ENCODE measurements around the gene ITGAD. TPM values are rescaled to one million over a fixed set of nuclear protein-coding genes. Genes with fewer than 3 reads are reported as not detected.

ITGAD gene
- polyA plus RNA-seq, 1 donor, result 0.45 TPM

Other genes with a start within 250 kb of the ITGAD start
- gene PRSS36, start 243.3 kb upstream of the ITGAD start, polyA plus RNA-seq (ENCODE audit: insufficient read length), result 2.0 TPM
- 398 TPM for gene FUS, start 213.2 kb upstream of the ITGAD start, polyA plus RNA-seq (ENCODE audit: insufficient read length)
- gene PYCARD, start 190.6 kb upstream of the ITGAD start, polyA plus RNA-seq (ENCODE audit: insufficient read length), result 9.1 TPM
- 98.3 TPM for gene TRIM72, start 179.2 kb upstream of the ITGAD start, polyA plus RNA-seq (ENCODE audit: insufficient read length)
- gene PYDC1, start 176.2 kb upstream of the ITGAD start, polyA plus RNA-seq (ENCODE audit: insufficient read length), result 2.3 TPM
- 4.7 TPM for gene ITGAM, start 133.4 kb upstream of the ITGAD start, polyA plus RNA-seq (ENCODE audit: insufficient read length)
- 2.9 TPM for gene ITGAX, start 38.2 kb upstream of the ITGAD start, polyA plus RNA-seq (ENCODE audit: insufficient read length)
- gene COX6A2, start 35.0 kb downstream of the ITGAD start, polyA plus RNA-seq (ENCODE audit: insufficient read length), result 360 TPM
- 4.1 TPM for gene ZNF843, start 49.5 kb downstream of the ITGAD start, polyA plus RNA-seq (ENCODE audit: insufficient read length)
- 11.0 TPM for gene ARMC5, start 66.2 kb downstream of the ITGAD start, polyA plus RNA-seq (ENCODE audit: insufficient read length)
- 114 TPM for gene TGFB1I1, start 78.8 kb downstream of the ITGAD start, polyA plus RNA-seq (ENCODE audit: insufficient read length)
- 7.8 TPM for gene SLC5A2, start 89.8 kb downstream of the ITGAD start, polyA plus RNA-seq (ENCODE audit: insufficient read length)
- gene RUSF1, start 115.1 kb downstream of the ITGAD start, polyA plus RNA-seq (ENCODE audit: insufficient read length), result 48.4 TPM
- 10.4 TPM for gene AHSP, start 134.6 kb downstream of the ITGAD start, polyA plus RNA-seq (ENCODE audit: insufficient read length)

Measured in hindlimb muscle (tissue), 1 donor.